ENCODE data around the gene CABP4.
"Not testable (repeated sequence)": the region's sequence is repeated elsewhere in the genome, so short reads cannot be mapped to it uniquely, and the experiment has no call there.

The CABP4 gene

DNA sequence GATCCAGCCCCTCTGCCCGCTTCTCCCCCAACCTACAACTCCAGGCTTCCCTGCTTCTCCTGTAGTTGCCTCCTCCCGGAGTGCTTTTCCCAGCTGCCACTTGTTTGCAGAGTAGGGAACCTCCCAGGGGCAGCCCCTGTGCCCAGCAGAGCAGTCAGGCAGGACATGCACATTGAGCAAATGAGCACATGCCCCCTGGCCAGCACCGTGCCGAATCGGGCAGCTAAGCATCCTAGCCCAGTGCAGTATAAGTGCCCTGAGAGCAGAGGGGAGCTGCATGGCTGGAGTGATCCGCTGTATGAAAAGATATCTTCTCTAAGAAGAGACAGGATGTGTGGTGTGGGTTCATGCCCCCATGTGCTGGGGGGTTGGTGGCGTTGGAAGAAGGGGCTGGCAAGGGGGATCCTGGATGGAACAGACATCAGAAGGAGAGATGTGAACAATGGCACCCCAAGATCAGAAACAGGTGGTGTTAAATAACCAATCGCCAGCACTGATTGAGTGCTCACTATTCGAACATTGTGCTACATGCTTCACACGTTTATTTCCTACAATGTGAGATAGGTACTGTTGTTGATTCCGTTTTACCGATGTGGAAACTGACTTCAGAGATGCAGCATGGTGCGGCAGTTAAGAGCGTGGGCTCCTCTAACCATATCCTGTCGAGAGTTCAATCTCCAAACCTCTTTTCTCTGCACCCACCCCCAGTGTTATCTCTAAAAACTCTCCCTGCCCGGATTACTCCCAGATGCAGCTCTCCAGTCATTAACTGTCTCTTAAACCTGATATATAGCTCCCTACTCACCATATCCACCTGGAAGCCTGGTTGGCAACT is 28.9 kb downstream of the CABP4 start:
- no peak for FAIRE-seq

GRCh38 chr11:67484847-67485311 is 29.7 kb downstream of the CABP4 start:
- no peak for FAIRE-seq

GRCh38 chr11:67485873-67486361 is 30.8 kb downstream of the CABP4 start:
- FAIRE-seq = not testable (repeated sequence)

- FAIRE-seq = no peak
Observed at GRCh38 chr11:67486481-67487195, 31.5 kb downstream of the CABP4 start.

- FAIRE-seq = peak; percentile 17
Observed at GRCh38 chr11:67489203-67489884, 34.2 kb downstream of the CABP4 start.

DNA sequence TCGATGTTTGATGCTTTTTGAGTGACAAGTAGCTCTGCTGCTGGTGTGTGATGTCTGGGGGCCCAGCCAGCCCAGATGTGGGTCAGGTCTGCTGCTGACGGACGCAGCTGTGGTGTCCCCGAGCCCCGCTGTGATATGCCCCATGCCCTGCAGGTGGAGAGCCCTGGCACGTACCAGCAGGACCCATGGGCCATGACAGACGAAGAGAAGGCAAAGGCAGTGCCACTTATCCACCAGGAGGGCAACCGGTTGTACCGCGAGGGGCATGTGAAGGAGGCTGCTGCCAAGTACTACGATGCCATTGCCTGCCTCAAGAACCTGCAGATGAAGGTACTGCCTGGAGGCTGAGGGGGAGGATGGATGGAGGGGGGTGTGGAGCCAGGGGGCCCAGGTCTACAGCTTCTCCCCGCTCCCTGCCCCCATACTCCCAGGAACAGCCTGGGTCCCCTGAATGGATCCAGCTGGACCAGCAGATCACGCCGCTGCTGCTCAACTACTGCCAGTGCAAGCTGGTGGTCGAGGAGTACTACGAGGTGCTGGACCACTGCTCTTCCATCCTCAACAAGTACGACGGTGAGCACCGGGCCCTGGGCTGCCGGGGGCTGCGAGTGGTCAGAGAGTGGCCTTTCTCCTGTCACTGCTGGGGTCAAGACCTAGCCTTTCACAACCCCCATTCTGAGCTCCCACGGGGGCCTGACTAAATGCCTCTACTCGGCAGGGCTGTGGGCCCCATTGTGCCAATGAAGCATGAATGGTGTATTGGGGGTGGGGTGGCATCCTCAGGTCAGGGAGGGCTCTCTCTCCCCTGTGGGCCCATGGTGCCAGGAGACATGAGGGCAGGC is 35.0 kb downstream of the CABP4 start:
- FAIRE-seq = no peak

DNA sequence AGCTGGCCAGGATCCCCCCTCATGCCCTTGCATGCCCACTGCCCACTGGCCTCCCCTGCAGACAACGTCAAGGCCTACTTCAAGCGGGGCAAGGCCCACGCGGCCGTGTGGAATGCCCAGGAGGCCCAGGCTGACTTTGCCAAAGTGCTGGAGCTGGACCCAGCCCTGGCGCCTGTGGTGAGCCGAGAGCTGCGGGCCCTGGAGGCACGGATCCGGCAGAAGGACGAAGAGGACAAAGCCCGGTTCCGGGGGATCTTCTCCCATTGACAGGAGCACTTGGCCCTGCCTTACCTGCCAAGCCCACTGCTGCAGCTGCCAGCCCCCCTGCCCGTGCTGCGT is 35.5 kb downstream of the CABP4 start:
- no peak for FAIRE-seq

DNA sequence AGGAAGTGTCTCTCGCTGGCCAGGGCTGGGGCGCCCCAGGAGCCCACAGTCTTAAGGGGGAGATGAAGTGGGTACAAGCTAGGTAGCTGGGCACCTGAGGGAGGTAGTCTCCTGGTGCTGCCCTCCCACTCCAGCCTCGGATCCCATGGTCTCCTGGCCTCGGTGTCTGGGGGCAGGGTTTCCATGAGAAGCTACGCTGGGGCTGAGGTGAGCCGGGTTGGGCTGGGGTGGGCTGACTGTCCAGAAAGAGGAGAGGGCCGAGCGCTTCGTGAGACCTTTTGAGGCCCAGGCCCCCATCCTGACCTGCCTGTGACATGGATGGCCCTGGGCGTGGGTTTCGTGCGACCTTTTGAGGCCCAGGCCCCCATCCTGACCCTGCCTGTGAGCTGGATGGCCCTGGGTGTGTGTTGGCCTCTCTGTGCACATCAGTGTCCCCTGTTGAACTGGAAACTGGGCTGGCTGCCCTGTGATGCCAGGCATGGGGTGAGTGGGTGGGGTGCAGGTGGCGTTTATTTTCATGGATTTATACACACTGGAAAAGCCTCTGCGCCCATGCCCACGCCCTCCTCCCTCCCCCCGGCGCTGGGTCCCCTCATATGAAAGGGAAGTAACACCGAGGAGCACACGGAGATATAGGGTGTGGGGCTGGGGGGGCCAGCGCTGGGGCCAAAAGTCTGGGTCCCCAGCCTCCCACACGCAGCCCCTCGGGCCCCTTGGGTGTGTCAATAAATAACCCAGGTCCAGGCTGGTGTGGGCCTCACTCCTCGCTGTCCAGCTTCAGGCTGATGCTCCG is 36.3 kb downstream of the CABP4 start:
- FAIRE-seq = no peak

DNA sequence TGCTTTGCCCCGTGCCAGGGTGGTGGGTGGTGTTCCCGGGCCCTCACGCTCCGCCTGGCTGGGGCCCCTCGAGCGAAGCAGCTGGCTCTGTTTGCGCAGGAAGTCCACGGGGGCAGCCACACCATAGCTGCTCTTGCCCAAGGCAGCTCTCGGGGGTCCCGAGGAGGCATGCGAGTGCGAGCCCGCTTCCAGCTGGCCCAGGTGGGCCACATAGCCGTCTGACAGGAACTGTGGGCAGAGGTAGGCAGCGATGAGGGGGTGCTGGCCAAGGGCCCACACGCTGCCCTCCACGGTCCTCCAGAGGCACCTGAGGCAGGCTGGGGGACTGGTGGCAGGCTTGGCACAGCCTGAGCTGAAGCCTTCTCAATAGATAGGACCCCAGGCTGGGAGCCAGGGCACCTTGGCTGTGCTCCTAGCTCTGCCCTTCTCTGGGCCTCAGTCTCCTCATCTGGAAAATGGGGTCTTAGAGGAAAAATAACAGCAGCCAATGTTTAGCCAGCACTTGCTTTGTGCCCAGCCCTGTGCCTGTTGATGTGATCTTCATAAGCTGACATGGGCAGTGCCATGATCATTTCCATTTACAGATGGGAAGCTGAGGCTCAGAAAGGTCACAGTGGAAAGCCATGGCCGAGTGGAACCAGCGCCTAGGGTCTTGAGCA is 37.0 kb downstream of the CABP4 start:
- no peak for FAIRE-seq

DNA sequence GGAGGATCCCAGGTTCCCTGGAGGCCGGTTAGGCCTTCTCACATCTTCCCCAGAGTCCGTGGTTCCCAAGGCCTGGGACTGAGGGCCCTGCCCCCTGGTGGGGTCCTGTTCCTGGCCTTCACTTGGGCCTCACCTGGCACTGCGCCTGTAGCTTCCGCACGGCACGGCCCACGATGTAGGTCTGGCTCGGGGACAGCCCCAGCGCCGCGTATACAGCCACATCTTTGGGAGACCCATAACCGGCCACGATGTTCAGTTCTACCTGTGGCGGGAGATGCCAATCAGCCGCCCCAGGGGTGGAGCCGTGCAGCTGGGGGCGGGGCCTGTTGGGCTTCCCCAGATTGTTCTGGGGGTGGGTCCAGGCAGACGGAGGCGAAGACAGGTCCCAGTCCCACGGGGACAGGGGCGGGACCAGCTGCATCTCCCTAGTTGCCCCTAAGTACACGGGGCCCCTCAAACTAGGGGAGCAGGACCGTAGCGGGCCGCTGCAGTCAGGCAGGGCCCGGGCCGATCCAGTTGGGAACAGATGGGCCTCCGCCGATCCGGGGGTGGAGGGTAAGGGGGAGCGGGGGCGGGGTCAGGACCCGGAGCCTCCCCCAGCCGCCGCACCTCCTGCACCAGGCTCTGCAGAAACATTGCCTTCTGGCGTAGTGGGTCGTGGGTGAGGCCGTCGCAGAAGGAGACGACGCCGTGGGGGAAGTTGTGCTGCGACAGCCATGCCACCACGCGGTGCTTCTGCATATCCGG is 37.8 kb downstream of the CABP4 start:
- no peak for FAIRE-seq

DNA sequence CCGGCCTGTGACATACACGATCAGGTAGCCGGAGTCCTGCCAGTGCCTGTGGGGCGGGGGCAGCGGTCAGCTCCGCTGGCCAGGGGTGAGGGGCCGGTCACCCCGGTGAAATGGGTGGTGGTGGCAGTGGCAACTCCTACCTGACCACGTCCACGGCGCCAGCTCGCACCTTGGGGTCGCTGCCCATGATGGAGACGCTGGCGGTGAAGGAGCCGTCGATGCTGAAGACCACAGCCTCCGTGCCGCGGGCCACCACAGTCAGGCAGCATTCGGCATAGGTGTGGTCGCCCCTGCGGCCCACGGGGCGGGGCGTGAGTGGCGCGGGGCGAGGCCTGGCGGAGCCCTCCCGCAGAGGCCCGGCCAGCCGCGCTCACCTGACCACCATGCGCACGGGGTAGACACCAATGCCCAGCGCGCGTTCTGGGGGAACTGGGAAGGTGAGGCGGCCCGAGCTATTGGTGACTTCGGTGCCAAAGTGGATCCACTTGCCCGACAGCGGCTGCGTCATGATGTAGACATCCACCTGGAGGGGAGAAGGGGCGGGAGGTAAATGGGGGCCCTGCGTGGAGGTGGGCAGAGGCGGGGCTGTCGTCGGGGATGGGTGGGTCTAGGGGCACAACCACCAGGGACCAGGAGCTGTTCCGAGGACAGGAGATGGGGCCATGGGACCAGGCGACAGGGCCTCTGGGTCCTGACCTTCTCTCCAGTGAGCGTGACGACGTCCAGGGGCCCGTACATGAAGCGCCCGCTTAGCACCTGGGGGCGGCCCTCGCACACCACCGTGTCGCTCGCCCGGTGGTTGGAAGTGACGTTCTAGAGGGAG is 38.6 kb downstream of the CABP4 start:
- FAIRE-seq = no peak

- no peak for FAIRE-seq
Observed at GRCh38 chr11:67494371-67495233, 39.4 kb downstream of the CABP4 start.

DNA sequence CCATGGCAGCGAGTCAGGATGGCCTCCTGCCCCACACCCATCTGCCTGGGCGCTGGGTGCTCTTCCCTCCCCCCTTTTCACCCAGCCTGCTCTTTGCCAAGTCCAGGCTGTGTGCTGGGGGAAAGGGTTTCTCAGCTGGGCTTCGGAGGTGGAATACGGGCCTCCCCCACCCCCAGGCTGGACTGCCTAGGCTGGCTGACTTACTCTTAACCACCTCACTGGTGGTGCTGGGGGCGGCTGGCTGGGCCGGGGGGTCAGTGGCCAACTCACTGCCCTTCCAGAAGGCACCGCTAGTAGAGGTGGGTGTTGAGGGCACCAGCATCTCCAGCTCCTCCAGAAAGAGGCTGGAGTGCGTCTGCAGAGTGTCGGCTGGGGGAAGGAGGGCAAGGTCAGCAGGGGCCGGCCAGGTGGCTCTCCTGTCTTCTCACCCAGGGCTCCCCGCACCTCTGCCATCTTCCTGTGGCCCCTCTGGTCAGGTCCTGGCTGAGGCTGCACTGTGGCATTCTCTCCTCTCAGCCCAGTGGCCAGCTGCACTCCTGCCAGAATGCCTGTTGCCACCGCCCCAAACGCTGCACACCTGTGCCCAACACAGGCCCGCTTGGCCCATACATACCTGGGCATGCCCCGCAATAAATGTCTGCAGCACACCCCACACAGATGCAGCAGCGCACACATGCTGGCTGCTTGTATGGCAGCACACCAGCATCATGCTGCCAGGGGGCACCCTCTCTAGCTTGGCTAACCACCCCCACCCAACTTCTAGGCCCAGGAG is 40.3 kb downstream of the CABP4 start:
- FAIRE-seq = no peak

DNA sequence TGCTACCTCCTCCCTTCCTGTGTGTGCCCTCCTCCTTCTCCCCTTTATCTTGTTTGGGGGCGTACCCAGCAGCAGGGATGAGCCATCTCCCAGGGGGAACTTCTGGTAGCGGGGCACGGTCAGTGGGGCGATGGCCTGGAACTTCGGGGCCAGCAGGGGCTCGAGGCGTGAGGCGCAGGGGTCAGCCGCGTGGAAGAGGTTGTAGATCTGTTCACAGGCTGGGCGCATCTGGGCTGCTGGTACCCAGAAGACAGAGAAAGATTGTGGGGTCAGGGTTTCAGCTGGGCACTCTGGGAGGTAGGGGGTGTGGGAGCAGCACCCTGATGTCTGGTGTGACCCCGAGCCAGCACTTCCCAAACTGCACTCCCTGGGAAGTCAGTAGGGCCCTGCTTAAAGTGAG is 41.0 kb downstream of the CABP4 start:
- FAIRE-seq = no peak

DNA sequence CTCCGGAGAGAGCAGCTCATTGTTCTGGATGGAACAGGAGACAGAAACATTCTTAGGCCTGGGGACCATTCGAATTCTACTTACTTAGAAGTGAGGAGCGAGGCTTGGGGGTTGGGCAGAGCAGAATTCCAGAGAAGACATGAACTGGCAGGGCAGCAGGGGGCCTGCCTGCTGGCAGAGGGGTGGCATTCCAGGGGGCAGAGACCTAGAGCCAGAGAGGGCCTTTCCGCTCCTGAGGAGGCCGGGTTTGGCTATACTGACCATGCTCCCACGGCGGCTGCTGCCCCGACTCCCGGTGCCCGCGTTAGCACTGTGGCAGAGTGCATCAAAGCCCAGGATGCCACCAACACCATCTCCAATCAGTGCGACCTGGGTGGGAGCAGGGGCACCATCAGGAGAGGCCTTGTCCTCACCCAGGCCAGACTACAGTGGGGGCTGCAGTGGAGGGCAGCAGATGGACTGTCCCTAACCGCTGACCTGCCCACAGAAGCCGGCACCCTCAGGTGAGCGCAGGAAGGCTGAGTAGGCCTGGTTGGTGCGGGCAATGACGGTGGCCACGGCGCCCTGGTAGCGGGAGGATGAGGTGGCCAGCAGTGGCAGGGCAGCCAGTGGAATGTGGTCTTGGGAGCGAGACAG is 42.6 kb downstream of the CABP4 start:
- no peak for FAIRE-seq

DNA sequence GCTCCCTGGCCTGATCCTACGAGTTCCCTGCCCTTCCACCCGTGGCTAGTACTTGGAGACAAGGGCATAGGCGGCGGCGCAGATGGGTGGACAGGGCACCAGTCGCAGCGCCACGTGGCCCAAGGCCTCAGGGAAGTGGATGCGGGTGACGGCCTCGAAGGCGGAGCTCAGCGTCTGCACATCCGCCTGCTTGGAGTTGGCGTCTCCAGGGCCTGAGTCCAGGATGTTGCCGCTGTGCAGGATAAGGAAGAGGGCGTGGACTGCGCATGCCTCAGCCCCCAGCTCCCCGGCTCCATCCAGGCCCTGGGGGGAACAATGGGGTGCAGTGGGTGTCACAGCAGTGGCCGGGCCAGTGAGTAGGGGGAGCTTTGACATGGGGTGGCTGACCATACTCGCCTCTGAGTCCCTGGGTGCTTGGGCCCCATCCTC is 43.4 kb downstream of the CABP4 start:
- FAIRE-seq = no peak

Measured in G401.6 (cell line).